Hepatocyte (in vitro differentiated cells): ENCODE data around the gene FAM53C.

Source experiments
- EZH2 ChIP-seq: fragments of 200-600 bp; sonication (generic); IDR thresholded peaks from 2 replicates; pipeline ENCODE4 v1.6.1; 2016; ENCODE audit warnings: antibody characterized with exemption, mild to moderate bottlenecking, borderline replicate concordance
- EZH2phosphoT487 ChIP-seq: fragments of 200-600 bp; sonication (generic); IDR thresholded peaks from one replicate; pipeline ENCODE4 v1.6.1; 2018; ENCODE audit warnings: antibody characterized with exemption, mild to moderate bottlenecking, low read depth, moderate library complexity; ENCODE audit not compliant: unreplicated experiment, severe bottlenecking
- TF ChIP-seq, protein P1 (sequence below): fragments of 200-600 bp; sonication (generic); IDR thresholded peaks from 2 replicates; pipeline ENCODE4 v1.5.1; 2016; ENCODE audit warnings: antibody characterized with exemption, mild to moderate bottlenecking; ENCODE audit not compliant: poor library complexity

DNA sequence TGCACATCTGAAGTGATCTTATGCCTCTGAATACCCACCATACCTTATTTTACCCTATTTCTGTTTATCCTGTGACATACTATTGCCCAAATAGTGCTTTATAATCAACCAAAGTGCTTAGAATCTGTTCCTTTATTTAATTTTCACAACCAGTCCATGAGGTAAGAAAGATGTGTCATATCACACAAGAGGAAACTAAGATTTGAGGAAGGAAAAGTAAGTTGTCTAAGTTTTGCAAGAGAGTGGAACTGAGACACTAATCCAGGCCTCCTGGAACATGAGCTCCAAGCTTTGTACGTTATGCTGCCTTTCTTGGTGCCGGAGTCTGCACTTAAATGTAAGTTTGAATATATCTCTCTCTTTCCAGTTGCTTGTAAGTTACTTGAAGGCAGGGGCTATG, 31.6 kb downstream of the FAM53C start:
- TF ChIP-seq, protein P1, sequence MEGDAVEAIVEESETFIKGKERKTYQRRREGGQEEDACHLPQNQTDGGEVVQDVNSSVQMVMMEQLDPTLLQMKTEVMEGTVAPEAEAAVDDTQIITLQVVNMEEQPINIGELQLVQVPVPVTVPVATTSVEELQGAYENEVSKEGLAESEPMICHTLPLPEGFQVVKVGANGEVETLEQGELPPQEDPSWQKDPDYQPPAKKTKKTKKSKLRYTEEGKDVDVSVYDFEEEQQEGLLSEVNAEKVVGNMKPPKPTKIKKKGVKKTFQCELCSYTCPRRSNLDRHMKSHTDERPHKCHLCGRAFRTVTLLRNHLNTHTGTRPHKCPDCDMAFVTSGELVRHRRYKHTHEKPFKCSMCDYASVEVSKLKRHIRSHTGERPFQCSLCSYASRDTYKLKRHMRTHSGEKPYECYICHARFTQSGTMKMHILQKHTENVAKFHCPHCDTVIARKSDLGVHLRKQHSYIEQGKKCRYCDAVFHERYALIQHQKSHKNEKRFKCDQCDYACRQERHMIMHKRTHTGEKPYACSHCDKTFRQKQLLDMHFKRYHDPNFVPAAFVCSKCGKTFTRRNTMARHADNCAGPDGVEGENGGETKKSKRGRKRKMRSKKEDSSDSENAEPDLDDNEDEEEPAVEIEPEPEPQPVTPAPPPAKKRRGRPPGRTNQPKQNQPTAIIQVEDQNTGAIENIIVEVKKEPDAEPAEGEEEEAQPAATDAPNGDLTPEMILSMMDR, result no peak
- TF ChIP-seq EZH2 (no peak), EZH2phosphoT487 (no peak)
